HEK293 (cell line): ENCODE measurements around the gene HOXA4.

ENCODE experiments used
- BCL11B ChIP-seq: fragments of 450-650 bp; formaldehyde crosslinking; IDR thresholded peaks from 2 replicates; pipeline ENCODE4 v1.5.1; 2016; ENCODE audit warnings: low read depth, missing biosample characterization, missing genetic modification characterization
- GLIS1 ChIP-seq: fragments of 450-650 bp; formaldehyde crosslinking; IDR thresholded peaks from 2 replicates; pipeline ENCODE4 v1.5.1; 2016; ENCODE audit warnings: missing biosample characterization, missing genetic modification characterization
- KLF1 ChIP-seq: fragments of 450-650 bp; formaldehyde crosslinking; IDR thresholded peaks from 2 replicates; pipeline ENCODE4 v1.5.1; 2016; ENCODE audit warnings: missing biosample characterization, missing genetic modification characterization
- KLF8 ChIP-seq: fragments of 450-650 bp; formaldehyde crosslinking; IDR thresholded peaks from 2 replicates; pipeline ENCODE4 v1.5.1; 2016; ENCODE audit warnings: missing biosample characterization, missing genetic modification characterization
- KLF9 ChIP-seq: fragments of 450-650 bp; formaldehyde crosslinking; IDR thresholded peaks from 2 replicates; pipeline ENCODE4 v1.5.1; 2016; ENCODE audit warnings: missing biosample characterization, missing genetic modification characterization, low read depth
- REPIN1 ChIP-seq: fragments of 450-650 bp; formaldehyde crosslinking; IDR thresholded peaks from 2 replicates; pipeline ENCODE4 v1.5.1; 2017; ENCODE audit warnings: missing biosample characterization, missing genetic modification characterization, low read depth
- YY2 ChIP-seq: fragments of 450-650 bp; formaldehyde crosslinking; IDR thresholded peaks from 2 replicates; pipeline ENCODE4 v1.5.1; 2016; ENCODE audit warnings: missing biosample characterization, missing genetic modification characterization
- ZBTB48 ChIP-seq: fragments of 450-650 bp; formaldehyde crosslinking; IDR thresholded peaks from 2 replicates; pipeline ENCODE4 v1.5.1; 2016; ENCODE audit warnings: missing biosample characterization, missing genetic modification characterization
- ZNF266 ChIP-seq: fragments of 450-650 bp; formaldehyde crosslinking; IDR thresholded peaks from 2 replicates; pipeline ENCODE4 v1.5.1; 2016; ENCODE audit warnings: missing biosample characterization, missing genetic modification characterization, low read depth
- ZNF292 ChIP-seq: fragments of 450-650 bp; formaldehyde crosslinking; IDR thresholded peaks from 2 replicates; pipeline ENCODE4 v1.5.1; 2016; ENCODE audit warnings: low read depth, missing biosample characterization, missing genetic modification characterization, borderline replicate concordance
- ZNF324 ChIP-seq: fragments of 450-650 bp; formaldehyde crosslinking; IDR thresholded peaks from 2 replicates; pipeline ENCODE4 v1.5.1; 2016; ENCODE audit warnings: missing biosample characterization, missing genetic modification characterization
- ZNF391 ChIP-seq: fragments of 450-650 bp; formaldehyde crosslinking; IDR thresholded peaks from 2 replicates; pipeline ENCODE4 v1.5.1; 2016; ENCODE audit warnings: low read depth, missing biosample characterization, missing genetic modification characterization, borderline replicate concordance
- ZNF394 ChIP-seq: fragments of 450-650 bp; formaldehyde crosslinking; IDR thresholded peaks from 2 replicates; pipeline ENCODE4 v1.5.1; 2016; ENCODE audit warnings: missing biosample characterization, missing genetic modification characterization, mild to moderate bottlenecking, moderate library complexity, borderline replicate concordance
- ZNF658 ChIP-seq: fragments of 450-650 bp; formaldehyde crosslinking; IDR thresholded peaks from 2 replicates; pipeline ENCODE4; 2016; ENCODE audit warnings: missing biosample characterization, missing genetic modification characterization
- ZXDB ChIP-seq: fragments of 450-650 bp; formaldehyde crosslinking; IDR thresholded peaks from 2 replicates; pipeline ENCODE4 v1.5.1; 2016; ENCODE audit warnings: missing biosample characterization, missing genetic modification characterization
- TF ChIP-seq, protein P1 (sequence below): fragments of 450-650 bp; formaldehyde crosslinking; IDR thresholded peaks from 2 replicates; pipeline ENCODE4 v1.5.1; 2016; ENCODE audit warnings: missing biosample characterization, missing genetic modification characterization
- TF ChIP-seq, protein P2 (sequence below): fragments of 450-650 bp; formaldehyde crosslinking; IDR thresholded peaks from 2 replicates; pipeline ENCODE4 v1.5.1; 2016; ENCODE audit warnings: missing biosample characterization, missing genetic modification characterization
- TF ChIP-seq, protein P3 (sequence below): fragments of 450-650 bp; formaldehyde crosslinking; IDR thresholded peaks from 2 replicates; pipeline ENCODE4 v1.5.1; 2016; ENCODE audit warnings: missing biosample characterization, missing genetic modification characterization
- TF ChIP-seq, protein P4 (sequence below): sonication (generic); formaldehyde crosslinking; IDR thresholded peaks from 2 replicates; pipeline ENCODE4 v1.8.1; 2022; ENCODE audit warnings: mild to moderate bottlenecking, moderate library complexity, missing genetic modification reagents
- TF ChIP-seq, protein P5 (sequence below): fragments of 450-650 bp; formaldehyde crosslinking; IDR thresholded peaks from 2 replicates; pipeline ENCODE4 v1.5.1; 2016; ENCODE audit warnings: missing biosample characterization, missing genetic modification characterization, low read depth
- TF ChIP-seq, protein P6 (sequence below): fragments of 450-650 bp; formaldehyde crosslinking; IDR thresholded peaks from 2 replicates; pipeline ENCODE4 v1.5.1; 2016; ENCODE audit warnings: missing biosample characterization, missing genetic modification characterization
- TF ChIP-seq, protein P7 (sequence below): fragments of 450-650 bp; formaldehyde crosslinking; IDR thresholded peaks from 2 replicates; pipeline ENCODE4 v1.5.1; 2016; ENCODE audit warnings: missing biosample characterization, missing genetic modification characterization
- TF ChIP-seq, protein P8 (sequence below): fragments of 450-650 bp; formaldehyde crosslinking; IDR thresholded peaks from 2 replicates; pipeline ENCODE4 v1.5.1; 2016; ENCODE audit warnings: missing biosample characterization, missing genetic modification characterization

The HOXA4 gene

DNA sequence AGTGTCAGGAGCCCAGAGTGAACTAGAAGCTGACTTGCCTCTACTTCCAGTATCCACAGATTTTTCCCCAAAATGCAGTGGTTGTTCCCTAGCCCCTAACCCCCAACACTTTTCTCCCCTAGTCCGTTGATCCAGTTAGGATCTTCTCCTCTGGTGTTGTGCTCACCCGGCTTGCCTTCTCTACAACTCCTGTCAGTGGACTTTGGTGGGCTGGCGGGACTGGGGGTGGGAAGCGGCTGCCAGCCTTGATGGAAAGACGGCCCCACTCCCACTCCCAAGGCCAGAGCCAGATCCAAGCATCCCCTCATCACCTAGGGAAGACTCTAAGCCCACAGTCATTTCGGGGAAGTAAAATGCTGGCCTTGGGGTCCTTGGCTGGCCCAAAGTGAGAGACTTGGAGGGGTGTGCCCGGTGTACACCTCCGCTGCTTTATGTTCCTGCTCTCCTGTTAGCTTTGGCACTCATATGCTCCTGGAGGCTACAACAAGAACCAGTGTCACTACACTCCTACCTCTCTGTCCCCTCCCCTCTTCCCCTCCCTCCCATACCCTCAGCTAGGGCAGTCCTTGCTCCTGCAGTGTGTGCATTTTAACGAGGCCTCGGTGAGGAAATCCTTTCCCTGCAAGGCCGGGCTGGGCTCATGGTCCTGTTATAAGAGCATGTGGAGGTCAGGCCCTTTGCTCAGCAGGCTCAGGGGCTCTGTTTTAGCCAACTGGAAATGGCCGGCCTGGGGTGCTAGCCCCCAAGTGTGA is 44.5 kb upstream of the HOXA4 start (continued):
- TF ChIP-seq, protein P1, sequence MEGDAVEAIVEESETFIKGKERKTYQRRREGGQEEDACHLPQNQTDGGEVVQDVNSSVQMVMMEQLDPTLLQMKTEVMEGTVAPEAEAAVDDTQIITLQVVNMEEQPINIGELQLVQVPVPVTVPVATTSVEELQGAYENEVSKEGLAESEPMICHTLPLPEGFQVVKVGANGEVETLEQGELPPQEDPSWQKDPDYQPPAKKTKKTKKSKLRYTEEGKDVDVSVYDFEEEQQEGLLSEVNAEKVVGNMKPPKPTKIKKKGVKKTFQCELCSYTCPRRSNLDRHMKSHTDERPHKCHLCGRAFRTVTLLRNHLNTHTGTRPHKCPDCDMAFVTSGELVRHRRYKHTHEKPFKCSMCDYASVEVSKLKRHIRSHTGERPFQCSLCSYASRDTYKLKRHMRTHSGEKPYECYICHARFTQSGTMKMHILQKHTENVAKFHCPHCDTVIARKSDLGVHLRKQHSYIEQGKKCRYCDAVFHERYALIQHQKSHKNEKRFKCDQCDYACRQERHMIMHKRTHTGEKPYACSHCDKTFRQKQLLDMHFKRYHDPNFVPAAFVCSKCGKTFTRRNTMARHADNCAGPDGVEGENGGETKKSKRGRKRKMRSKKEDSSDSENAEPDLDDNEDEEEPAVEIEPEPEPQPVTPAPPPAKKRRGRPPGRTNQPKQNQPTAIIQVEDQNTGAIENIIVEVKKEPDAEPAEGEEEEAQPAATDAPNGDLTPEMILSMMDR (tag by site-specific recombination): no peak
- TF ChIP-seq GLIS1 (tag by site-specific recombination): peak; percentile 35; the same call in 1 of the 2 replicates
- no peak for TF ChIP-seq ZNF658
- no peak for TF ChIP-seq ZNF266 (tag by site-specific recombination)
- TF ChIP-seq KLF8 (tag by site-specific recombination): peak; percentile 63
- TF ChIP-seq, protein P2, sequence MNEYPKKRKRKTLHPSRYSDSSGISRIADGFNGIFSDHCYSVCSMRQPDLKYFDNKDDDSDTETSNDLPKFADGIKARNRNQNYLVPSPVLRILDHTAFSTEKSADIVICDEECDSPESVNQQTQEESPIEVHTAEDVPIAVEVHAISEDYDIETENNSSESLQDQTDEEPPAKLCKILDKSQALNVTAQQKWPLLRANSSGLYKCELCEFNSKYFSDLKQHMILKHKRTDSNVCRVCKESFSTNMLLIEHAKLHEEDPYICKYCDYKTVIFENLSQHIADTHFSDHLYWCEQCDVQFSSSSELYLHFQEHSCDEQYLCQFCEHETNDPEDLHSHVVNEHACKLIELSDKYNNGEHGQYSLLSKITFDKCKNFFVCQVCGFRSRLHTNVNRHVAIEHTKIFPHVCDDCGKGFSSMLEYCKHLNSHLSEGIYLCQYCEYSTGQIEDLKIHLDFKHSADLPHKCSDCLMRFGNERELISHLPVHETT (tag by site-specific recombination): no peak
- no peak for TF ChIP-seq ZNF391
- TF ChIP-seq, protein P3, sequence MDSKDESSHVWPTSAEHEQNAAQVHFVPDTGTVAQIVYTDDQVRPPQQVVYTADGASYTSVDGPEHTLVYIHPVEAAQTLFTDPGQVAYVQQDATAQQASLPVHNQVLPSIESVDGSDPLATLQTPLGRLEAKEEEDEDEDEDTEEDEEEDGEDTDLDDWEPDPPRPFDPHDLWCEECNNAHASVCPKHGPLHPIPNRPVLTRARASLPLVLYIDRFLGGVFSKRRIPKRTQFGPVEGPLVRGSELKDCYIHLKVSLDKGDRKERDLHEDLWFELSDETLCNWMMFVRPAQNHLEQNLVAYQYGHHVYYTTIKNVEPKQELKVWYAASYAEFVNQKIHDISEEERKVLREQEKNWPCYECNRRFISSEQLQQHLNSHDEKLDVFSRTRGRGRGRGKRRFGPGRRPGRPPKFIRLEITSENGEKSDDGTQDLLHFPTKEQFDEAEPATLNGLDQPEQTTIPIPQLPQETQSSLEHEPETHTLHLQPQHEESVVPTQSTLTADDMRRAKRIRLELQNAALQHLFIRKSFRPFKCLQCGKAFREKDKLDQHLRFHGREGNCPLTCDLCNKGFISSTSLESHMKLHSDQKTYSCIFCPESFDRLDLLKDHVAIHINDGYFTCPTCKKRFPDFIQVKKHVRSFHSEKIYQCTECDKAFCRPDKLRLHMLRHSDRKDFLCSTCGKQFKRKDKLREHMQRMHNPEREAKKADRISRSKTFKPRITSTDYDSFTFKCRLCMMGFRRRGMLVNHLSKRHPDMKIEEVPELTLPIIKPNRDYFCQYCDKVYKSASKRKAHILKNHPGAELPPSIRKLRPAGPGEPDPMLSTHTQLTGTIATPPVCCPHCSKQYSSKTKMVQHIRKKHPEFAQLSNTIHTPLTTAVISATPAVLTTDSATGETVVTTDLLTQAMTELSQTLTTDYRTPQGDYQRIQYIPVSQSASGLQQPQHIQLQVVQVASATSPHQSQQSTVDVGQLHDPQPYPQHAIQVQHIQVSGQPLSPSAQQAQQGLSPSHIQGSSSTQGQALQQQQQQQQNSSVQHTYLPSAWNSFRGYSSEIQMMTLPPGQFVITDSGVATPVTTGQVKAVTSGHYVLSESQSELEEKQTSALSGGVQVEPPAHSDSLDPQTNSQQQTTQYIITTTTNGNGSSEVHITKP (tag by site-specific recombination): peak; percentile 96
- TF ChIP-seq, protein P4, sequence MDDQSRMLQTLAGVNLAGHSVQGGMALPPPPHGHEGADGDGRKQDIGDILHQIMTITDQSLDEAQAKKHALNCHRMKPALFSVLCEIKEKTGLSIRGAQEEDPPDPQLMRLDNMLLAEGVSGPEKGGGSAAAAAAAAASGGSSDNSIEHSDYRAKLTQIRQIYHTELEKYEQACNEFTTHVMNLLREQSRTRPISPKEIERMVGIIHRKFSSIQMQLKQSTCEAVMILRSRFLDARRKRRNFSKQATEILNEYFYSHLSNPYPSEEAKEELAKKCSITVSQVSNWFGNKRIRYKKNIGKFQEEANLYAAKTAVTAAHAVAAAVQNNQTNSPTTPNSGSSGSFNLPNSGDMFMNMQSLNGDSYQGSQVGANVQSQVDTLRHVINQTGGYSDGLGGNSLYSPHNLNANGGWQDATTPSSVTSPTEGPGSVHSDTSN (CRISPR knock-in tag): no peak
- TF ChIP-seq YY2 (tag by site-specific recombination): no peak
- TF ChIP-seq, protein P5, sequence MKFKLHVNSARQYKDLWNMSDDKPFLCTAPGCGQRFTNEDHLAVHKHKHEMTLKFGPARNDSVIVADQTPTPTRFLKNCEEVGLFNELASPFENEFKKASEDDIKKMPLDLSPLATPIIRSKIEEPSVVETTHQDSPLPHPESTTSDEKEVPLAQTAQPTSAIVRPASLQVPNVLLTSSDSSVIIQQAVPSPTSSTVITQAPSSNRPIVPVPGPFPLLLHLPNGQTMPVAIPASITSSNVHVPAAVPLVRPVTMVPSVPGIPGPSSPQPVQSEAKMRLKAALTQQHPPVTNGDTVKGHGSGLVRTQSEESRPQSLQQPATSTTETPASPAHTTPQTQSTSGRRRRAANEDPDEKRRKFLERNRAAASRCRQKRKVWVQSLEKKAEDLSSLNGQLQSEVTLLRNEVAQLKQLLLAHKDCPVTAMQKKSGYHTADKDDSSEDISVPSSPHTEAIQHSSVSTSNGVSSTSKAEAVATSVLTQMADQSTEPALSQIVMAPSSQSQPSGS: no peak
- TF ChIP-seq, protein P6, sequence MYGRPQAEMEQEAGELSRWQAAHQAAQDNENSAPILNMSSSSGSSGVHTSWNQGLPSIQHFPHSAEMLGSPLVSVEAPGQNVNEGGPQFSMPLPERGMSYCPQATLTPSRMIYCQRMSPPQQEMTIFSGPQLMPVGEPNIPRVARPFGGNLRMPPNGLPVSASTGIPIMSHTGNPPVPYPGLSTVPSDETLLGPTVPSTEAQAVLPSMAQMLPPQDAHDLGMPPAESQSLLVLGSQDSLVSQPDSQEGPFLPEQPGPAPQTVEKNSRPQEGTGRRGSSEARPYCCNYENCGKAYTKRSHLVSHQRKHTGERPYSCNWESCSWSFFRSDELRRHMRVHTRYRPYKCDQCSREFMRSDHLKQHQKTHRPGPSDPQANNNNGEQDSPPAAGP: no peak; the same call in 1 of the 2 replicates
- TF ChIP-seq, protein P7, sequence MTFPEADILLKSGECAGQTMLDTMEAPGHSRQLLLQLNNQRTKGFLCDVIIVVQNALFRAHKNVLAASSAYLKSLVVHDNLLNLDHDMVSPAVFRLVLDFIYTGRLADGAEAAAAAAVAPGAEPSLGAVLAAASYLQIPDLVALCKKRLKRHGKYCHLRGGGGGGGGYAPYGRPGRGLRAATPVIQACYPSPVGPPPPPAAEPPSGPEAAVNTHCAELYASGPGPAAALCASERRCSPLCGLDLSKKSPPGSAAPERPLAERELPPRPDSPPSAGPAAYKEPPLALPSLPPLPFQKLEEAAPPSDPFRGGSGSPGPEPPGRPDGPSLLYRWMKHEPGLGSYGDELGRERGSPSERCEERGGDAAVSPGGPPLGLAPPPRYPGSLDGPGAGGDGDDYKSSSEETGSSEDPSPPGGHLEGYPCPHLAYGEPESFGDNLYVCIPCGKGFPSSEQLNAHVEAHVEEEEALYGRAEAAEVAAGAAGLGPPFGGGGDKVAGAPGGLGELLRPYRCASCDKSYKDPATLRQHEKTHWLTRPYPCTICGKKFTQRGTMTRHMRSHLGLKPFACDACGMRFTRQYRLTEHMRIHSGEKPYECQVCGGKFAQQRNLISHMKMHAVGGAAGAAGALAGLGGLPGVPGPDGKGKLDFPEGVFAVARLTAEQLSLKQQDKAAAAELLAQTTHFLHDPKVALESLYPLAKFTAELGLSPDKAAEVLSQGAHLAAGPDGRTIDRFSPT (tag by site-specific recombination): no peak
- no peak for TF ChIP-seq REPIN1
- peak; percentile 52 for TF ChIP-seq KLF1
- peak; percentile 40; the same call in 1 of the 2 replicates for TF ChIP-seq ZXDB
- no peak for TF ChIP-seq ZBTB48 (tag by site-specific recombination)
- TF ChIP-seq ZNF292: no peak
- TF ChIP-seq KLF9 (tag by site-specific recombination): peak; percentile 87
- TF ChIP-seq ZNF324 (tag by site-specific recombination): no peak
- TF ChIP-seq, protein P8, sequence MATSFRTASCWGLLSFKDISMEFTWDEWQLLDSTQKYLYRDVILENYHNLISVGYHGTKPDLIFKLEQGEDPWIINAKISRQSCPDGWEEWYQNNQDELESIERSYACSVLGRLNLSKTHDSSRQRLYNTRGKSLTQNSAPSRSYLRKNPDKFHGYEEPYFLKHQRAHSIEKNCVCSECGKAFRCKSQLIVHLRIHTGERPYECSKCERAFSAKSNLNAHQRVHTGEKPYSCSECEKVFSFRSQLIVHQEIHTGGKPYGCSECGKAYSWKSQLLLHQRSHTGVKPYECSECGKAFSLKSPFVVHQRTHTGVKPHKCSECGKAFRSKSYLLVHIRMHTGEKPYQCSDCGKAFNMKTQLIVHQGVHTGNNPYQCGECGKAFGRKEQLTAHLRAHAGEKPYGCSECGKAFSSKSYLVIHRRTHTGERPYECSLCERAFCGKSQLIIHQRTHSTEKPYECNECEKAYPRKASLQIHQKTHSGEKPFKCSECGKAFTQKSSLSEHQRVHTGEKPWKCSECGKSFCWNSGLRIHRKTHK (tag by site-specific recombination): no peak
- TF ChIP-seq BCL11B (tag by site-specific recombination): no peak
- no peak for TF ChIP-seq ZNF394 (tag by site-specific recombination)
